HCT116 (cell line): ENCODE data around the gene TAF4. TPM values are rescaled to one million over a fixed set of nuclear protein-coding genes. Genes with fewer than 3 reads are reported as not detected.

ENCODE experiments used
- ATAC-seq: fragments of 200-7000 bp; cut with Tn5 transposase; 2 replicates; pipeline ENCODE4 v1.9.1; 2020; ENCODE audit warnings: mild to moderate bottlenecking, moderate library complexity
- BruUV-seq: library from RNA; stranded (reverse); fragments of 400-500 nt; replicated peaks from 2 replicates; lab custom pipeline; 2021; lab: Mats Ljungman, UMichigan
- CTCF ChIA-PET: fragments of 300-600 bp; sonication (Branson Sonifier 250); formaldehyde crosslinking; loops from one replicate; lab custom pipeline; 2021; ENCODE audit warnings: antibody characterized with exemption; lab: Charles Lee
- POLR2A ChIA-PET: fragments of 300-600, 350-600 bp; sonication (Branson Sonifier 250); formaldehyde crosslinking; loops from one replicate; lab custom pipeline; 2021; ENCODE audit warnings: antibody characterized with exemption; lab: Charles Lee
- RAD21 ChIA-PET, 2 experiments: fragments of 300-600 bp; sonication (Branson Sonifier 250); formaldehyde crosslinking; loops; one replicate each; lab custom pipeline; 2023; ENCODE audit warnings: low total read pairs in 2 of 2; ENCODE audit not compliant: uncharacterized antibody in 2 of 2, unreplicated experiment in 2 of 2, low non-redundant PET in 1 of 2; lab: Charles Lee
- DNase-seq: peaks from one replicate; pipeline ENCODE4 v3.0.0-alpha.2; 2010; ENCODE audit warnings: low read depth, low spot score
- H2AFZ ChIP-seq: fragments of 200-600 bp; shearing (Covaris generic), sonication (generic); 2 replicates; pipeline ENCODE4 v1.6.1; 2017; ENCODE audit warnings: low read depth, mixed run types, mixed read lengths, antibody characterized with exemption, low read length; ENCODE audit not compliant: poor library complexity, severe bottlenecking
- H3K27ac ChIP-seq: 2 replicates; pipeline ENCODE4 v1.5.1; 2012; ENCODE audit warnings: low read depth, low read length
- H3K27me3 ChIP-seq: fragments of 200-600 bp; sonication (generic); 2 replicates; pipeline ENCODE4 v1.6.1; 2016; ENCODE audit warnings: mixed run types, low read length, mixed read lengths; ENCODE audit not compliant: insufficient read depth
- H3K36me3 ChIP-seq, 2 experiments: fragments of 200-500 bp in 1 of 2; fragments of 200-600 bp in 1 of 2; sonication (Bioruptor generic) in 1 of 2; sonication (generic) in 1 of 2; 2 replicates each; pipeline versions ENCODE4 v1.5.1 to v1.6.1; 2014 to 2016; ENCODE audit warnings: low read length in 2 of 2, inconsistent platforms in 1 of 2, mixed read lengths in 1 of 2, mixed run types in 1 of 2; ENCODE audit not compliant: insufficient read depth in 2 of 2, control insufficient read depth in 1 of 2
- H3K4me1 ChIP-seq, 2 experiments: fragments of 200-600 bp in 1 of 2; sonication (generic) in 1 of 2; 2 replicates each; pipeline versions ENCODE4 v1.5.1 to v1.6.1; 2012 to 2017; ENCODE audit warnings: low read length in 2 of 2, inconsistent platforms in 1 of 2, mild to moderate bottlenecking in 1 of 2, mixed read lengths in 1 of 2, mixed run types in 1 of 2, moderate library complexity in 1 of 2; ENCODE audit not compliant: insufficient read depth in 2 of 2, control insufficient read depth in 1 of 2
- H3K4me2 ChIP-seq: fragments of 200-600 bp; sonication (generic); 2 replicates; pipeline ENCODE4 v1.6.1; 2017; ENCODE audit warnings: mixed run types, low read length, mixed read lengths
- H3K4me3 ChIP-seq, 2 experiments: fragments of 200-600 bp in 1 of 2; sonication (generic) in 1 of 2; replicated peaks in 1 of 2; 2 replicates each; pipeline ENCODE4 v1.5.1; 2011 to 2016; ENCODE audit warnings: low read length in 2 of 2, control low read depth in 1 of 2, low read depth in 1 of 2, mild to moderate bottlenecking in 1 of 2, mixed read lengths in 1 of 2, mixed run types in 1 of 2
- H3K79me2 ChIP-seq: fragments of 200-600 bp; sonication (generic); 2 replicates; pipeline ENCODE4 v1.6.1; 2017; ENCODE audit warnings: mild to moderate bottlenecking, mixed run types, low read length, moderate library complexity, mixed read lengths; ENCODE audit not compliant: insufficient read depth
- H3K9ac ChIP-seq: fragments of 200-600 bp; sonication (generic); 2 replicates; pipeline ENCODE4 v1.6.1; 2016; ENCODE audit warnings: low read length, mixed read lengths
- H3K9me2 ChIP-seq: fragments of 200-600 bp; sonication (generic), shearing (Covaris generic); 2 replicates; pipeline ENCODE4 v1.6.1; 2017; ENCODE audit warnings: mixed run types, mild to moderate bottlenecking, moderate library complexity; ENCODE audit not compliant: insufficient read depth
- H3K9me3 ChIP-seq, 2 experiments: fragments of 200-500 bp in 1 of 2; fragments of 200-600 bp in 1 of 2; sonication (Bioruptor generic) in 1 of 2; sonication (generic) in 1 of 2; 2 replicates each; pipeline ENCODE4 v1.6.1; 2014 to 2017; ENCODE audit warnings: low read length in 2 of 2, mixed read lengths in 2 of 2, inconsistent platforms in 1 of 2, low read depth in 1 of 2, mild to moderate bottlenecking in 1 of 2, mixed run types in 1 of 2, moderate library complexity in 1 of 2; ENCODE audit not compliant: control insufficient read depth in 1 of 2, insufficient read depth in 1 of 2
- H4K20me1 ChIP-seq: fragments of 200-600 bp; sonication (generic), shearing (Covaris generic); 2 replicates; pipeline ENCODE4 v1.6.1; 2017; ENCODE audit warnings: mixed run types, mild to moderate bottlenecking, moderate library complexity; ENCODE audit not compliant: insufficient read depth
- CEBPB ChIP-seq: IDR thresholded peaks from 2 replicates; pipeline ENCODE4 v1.6.1; 2012; ENCODE audit warnings: low read depth
- EGR1 ChIP-seq: IDR thresholded peaks from 2 replicates; pipeline ENCODE4 v1.6.1; 2012; ENCODE audit warnings: low read depth
- ELF1 ChIP-seq: IDR thresholded peaks from 2 replicates; pipeline ENCODE4 v1.6.1; 2012; ENCODE audit warnings: low read depth, borderline replicate concordance
- EZH2 ChIP-seq: fragments of 200-600 bp; sonication (generic); IDR thresholded peaks from 2 replicates; pipeline ENCODE4 v1.6.1; 2017; ENCODE audit warnings: antibody characterized with exemption, mixed run types
- EZH2phosphoT487 ChIP-seq: fragments of 200-600 bp; IDR thresholded peaks from 2 replicates; pipeline ENCODE4 v1.6.1; 2018; ENCODE audit warnings: antibody characterized with exemption, borderline replicate concordance
- FOSL1 ChIP-seq: IDR thresholded peaks from 2 replicates; pipeline ENCODE4 v1.6.1; 2012; ENCODE audit warnings: low read depth
- POLR2A ChIP-seq: IDR thresholded peaks from 2 replicates; pipeline ENCODE4 v1.7.0; 2011; ENCODE audit warnings: borderline replicate concordance; ENCODE audit not compliant: insufficient read depth, insufficient read length; ENCODE audit errors: extremely low read depth
- POLR2AphosphoS5 ChIP-seq: IDR thresholded peaks from 2 replicates; pipeline ENCODE4 v1.6.1; 2011; ENCODE audit warnings: mild to moderate bottlenecking, low read depth, low read length, moderate library complexity
- RAD21 ChIP-seq: IDR thresholded peaks from 2 replicates; pipeline ENCODE4 v1.6.1; 2012; ENCODE audit warnings: low read depth, mild to moderate bottlenecking
- SIN3A ChIP-seq: IDR thresholded peaks from 2 replicates; pipeline ENCODE4 v1.6.1; 2012; ENCODE audit warnings: low read depth
- SP1 ChIP-seq: IDR thresholded peaks from 2 replicates; pipeline ENCODE4 v1.6.1; 2012; ENCODE audit warnings: low read depth
- SRF ChIP-seq: IDR thresholded peaks from 2 replicates; pipeline ENCODE4 v1.6.1; 2012; ENCODE audit warnings: low read depth
- TCF7L2 ChIP-seq: IDR thresholded peaks from 2 replicates; pipeline ENCODE4 v1.7.0; 2011; ENCODE audit warnings: borderline replicate concordance, inconsistent platforms; ENCODE audit not compliant: insufficient read depth, insufficient read length; ENCODE audit errors: extremely low read depth
- YY1 ChIP-seq: IDR thresholded peaks from 2 replicates; pipeline ENCODE4 v1.6.1; 2011; ENCODE audit warnings: low read length, low read depth, moderate library complexity, mild to moderate bottlenecking; ENCODE audit not compliant: insufficient replicate concordance; ENCODE audit errors: extremely low read depth
- ZFX ChIP-seq: fragments of 450-650 bp; IDR thresholded peaks from 2 replicates; pipeline ENCODE4 v1.6.1; 2017
- intact Hi-C: fragments of 100-400 bp; cut with micrococcal nuclease; formaldehyde crosslinking; loops from 2 replicates; pipeline ENCODE4 v1.10.0; 2022
- total RNA-seq: library from RNA; stranded (reverse); gene quantifications from one replicate; pipeline ENCODE4 v1.2.1, GENCODE V29; 2021; ENCODE audit not compliant: unreplicated experiment
- TF ChIP-seq, protein P1 (sequence below), 3 experiments: fragments of 200-600 bp in 1 of 3; sonication (generic) in 1 of 3; IDR thresholded peaks in 2 of 3; conservative IDR thresholded peaks in 1 of 3; 2 replicates each; pipeline ENCODE4 v1.5.1; 2012 to 2017; ENCODE audit warnings: low read depth in 2 of 3, low read length in 2 of 3, antibody characterized with exemption in 1 of 3, borderline replicate concordance in 1 of 3, control low read depth in 1 of 3, mild to moderate bottlenecking in 1 of 3, mixed read lengths in 1 of 3, mixed run types in 1 of 3, moderate library complexity in 1 of 3; ENCODE audit not compliant: insufficient read depth in 1 of 3
- TF ChIP-seq, protein P2 (sequence below): IDR thresholded peaks from 2 replicates; pipeline ENCODE4 v1.6.1; 2012
- TF ChIP-seq, protein P3 (sequence below): IDR thresholded peaks from 2 replicates; pipeline ENCODE4 v1.6.1; 2012

Gene TAF4
- total RNA-seq, 1 experiment from 2014 or later, result 26.8 TPM

DNA sequence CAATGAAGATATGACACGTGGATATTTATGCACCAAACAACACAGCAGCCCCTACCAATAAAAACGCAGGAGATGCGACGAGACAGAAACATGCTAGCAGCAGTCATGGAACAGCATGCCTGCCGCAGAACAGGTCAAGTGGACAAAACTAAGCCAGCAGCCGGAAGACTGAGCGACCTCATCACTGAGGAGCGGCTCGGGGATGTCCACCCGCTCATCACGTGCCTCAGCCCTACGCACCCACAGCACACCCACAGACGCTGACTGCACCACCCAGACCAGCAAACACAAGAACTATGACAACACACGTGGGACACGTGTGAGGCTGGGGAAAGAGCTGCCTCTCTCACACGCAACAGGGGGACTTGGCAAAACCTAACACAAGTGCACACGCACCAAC, 81.7 kb downstream of the TAF4 start:
- peaks cover 3% of the 10 kb centered on the region for H3K79me2 ChIP-seq
- BruUV-seq, result no TSS peak
- no peaks in the 10 kb centered on the region for H3K27me3 ChIP-seq
- H3K4me2 ChIP-seq, result no peak overlapping the region
- H4K20me1 ChIP-seq, result no peaks in the 10 kb centered on the region
- no peak overlapping the region for H3K4me3 ChIP-seq
- RAD21 ChIA-PET, result no interaction called here
- no peak overlapping the region for H3K27ac ChIP-seq
- H3K36me3 ChIP-seq, result peaks cover 0 to 4% of the 10 kb centered on the region in 2 experiments; a peak in 2 of 4 replicates
- CTCF ChIA-PET, result no interaction called here
- no peak overlapping the region for H3K9ac ChIP-seq
- H2AFZ ChIP-seq, result no peak overlapping the region
- no peak for ATAC-seq
- POLR2A ChIA-PET, result interaction anchor here (0.6 kb wide), 1 partner anchor 403 kb away, joined by 4 read pairs; the partner anchor contains the start of gene RPS21
- TF ChIP-seq RAD21, result no peak
- TF ChIP-seq, protein P1, sequence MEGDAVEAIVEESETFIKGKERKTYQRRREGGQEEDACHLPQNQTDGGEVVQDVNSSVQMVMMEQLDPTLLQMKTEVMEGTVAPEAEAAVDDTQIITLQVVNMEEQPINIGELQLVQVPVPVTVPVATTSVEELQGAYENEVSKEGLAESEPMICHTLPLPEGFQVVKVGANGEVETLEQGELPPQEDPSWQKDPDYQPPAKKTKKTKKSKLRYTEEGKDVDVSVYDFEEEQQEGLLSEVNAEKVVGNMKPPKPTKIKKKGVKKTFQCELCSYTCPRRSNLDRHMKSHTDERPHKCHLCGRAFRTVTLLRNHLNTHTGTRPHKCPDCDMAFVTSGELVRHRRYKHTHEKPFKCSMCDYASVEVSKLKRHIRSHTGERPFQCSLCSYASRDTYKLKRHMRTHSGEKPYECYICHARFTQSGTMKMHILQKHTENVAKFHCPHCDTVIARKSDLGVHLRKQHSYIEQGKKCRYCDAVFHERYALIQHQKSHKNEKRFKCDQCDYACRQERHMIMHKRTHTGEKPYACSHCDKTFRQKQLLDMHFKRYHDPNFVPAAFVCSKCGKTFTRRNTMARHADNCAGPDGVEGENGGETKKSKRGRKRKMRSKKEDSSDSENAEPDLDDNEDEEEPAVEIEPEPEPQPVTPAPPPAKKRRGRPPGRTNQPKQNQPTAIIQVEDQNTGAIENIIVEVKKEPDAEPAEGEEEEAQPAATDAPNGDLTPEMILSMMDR (IDR thresholded peaks at IDR 0.05 in 2 of 3, conservative IDR thresholded peaks at IDR 0.05 in 1 of 3; ENCODE audit: borderline replicate concordance in 1 of 3, insufficient read depth in 1 of 3, low read depth in 2 of 3, low read length in 2 of 3), result no peak
- TF ChIP-seq ELF1, result no peak
- TF ChIP-seq, protein P2, sequence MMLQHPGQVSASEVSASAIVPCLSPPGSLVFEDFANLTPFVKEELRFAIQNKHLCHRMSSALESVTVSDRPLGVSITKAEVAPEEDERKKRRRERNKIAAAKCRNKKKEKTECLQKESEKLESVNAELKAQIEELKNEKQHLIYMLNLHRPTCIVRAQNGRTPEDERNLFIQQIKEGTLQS, result no peak
- no peak for TF ChIP-seq SRF
- no peak for TF ChIP-seq POLR2A
- no peak for TF ChIP-seq SP1
- no peak for TF ChIP-seq CEBPB
- no peak for TF ChIP-seq SIN3A
- TF ChIP-seq YY1, result no peak
- TF ChIP-seq, protein P3, sequence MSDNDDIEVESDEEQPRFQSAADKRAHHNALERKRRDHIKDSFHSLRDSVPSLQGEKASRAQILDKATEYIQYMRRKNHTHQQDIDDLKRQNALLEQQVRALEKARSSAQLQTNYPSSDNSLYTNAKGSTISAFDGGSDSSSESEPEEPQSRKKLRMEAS, result no peak
- TF ChIP-seq TCF7L2, result no peak
- TF ChIP-seq EZH2phosphoT487, result no peak
- no peak for TF ChIP-seq POLR2AphosphoS5
- TF ChIP-seq ZFX, result no peak
- no peak for TF ChIP-seq FOSL1
- TF ChIP-seq EZH2, result no peak
- TF ChIP-seq EGR1, result no peak
- TF ChIP-seq, all 23 proteins: peak for 0
- DNase-seq, result no peak
- no peaks in the 10 kb centered on the region for H3K9me3 ChIP-seq
- intact Hi-C loops, result no loop called here
- no peaks in the 10 kb centered on the region for H3K4me1 ChIP-seq
- no peaks in the 10 kb centered on the region for H3K9me2 ChIP-seq
